ENCODE results near the gene HEXD. TPM values are rescaled to one million over a fixed set of nuclear protein-coding genes. Genes with fewer than 3 reads are reported as not detected.

The HEXD gene
- total RNA-seq, 4 donors from 2014 or later: 10.6 to 42.0 (median 12.9) TPM

- WGBS, 2 donors: 60 to 61% methylated on average over 10 of the region's 34 CpGs
- intact Hi-C loops (cut with DNase I): no loop called here
- Histone ChIP-seq H3K4me3 (no peak overlapping the region), H3K4me1 (peaks cover 10 to 40% (median 26%) of the 10 kb centered on the region in 3 donors), H3K27ac (no peak overlapping the region), H3K27me3 (peaks cover 0 to 53% (median 5%) of the 10 kb centered on the region in 4 donors), H3K9me3 (no peaks in the 10 kb centered on the region), H3K36me3 (peaks cover 0 to 25% (median 0%) of the 10 kb centered on the region in 3 donors)
- DNase-seq: no peak
- TF ChIP-seq CTCF (IDR thresholded peaks at IDR 0.05): no peak
Measured at GRCh38 chr17:82388223-82388921, 29.8 kb upstream of the HEXD start.

GRCh38 chr17:82388922-82389283 lies 29.2 kb upstream of the HEXD start:
- intact Hi-C loops (cut with DNase I): no loop called here
- no peak for TF ChIP-seq POLR2A (IDR thresholded peaks at IDR 0.05)
- no peak for TF ChIP-seq CTCF (IDR thresholded peaks at IDR 0.05)
- WGBS, 2 donors: 79 to 80% methylated on average over 5 to 21 of the region's 21 CpGs
- H3K4me3 ChIP-seq: no peak overlapping the region
- H3K27me3 ChIP-seq: peaks cover 0 to 48% (median 2%) of the 10 kb centered on the region in 4 donors
- peaks cover 0 to 30% (median 0%) of the 10 kb centered on the region in 3 donors for H3K36me3 ChIP-seq
- no peaks in the 10 kb centered on the region for H3K9me3 ChIP-seq
- no peak for DNase-seq
- no peak overlapping the region for H3K27ac ChIP-seq
- peaks cover 10 to 35% (median 26%) of the 10 kb centered on the region in 3 donors for H3K4me1 ChIP-seq

GRCh38 chr17:82389379-82389778 lies 28.8 kb upstream of the HEXD start:
- intact Hi-C loops (cut with DNase I): no loop called here
- Histone ChIP-seq H3K27ac (no peak overlapping the region), H3K4me3 (no peak overlapping the region), H3K36me3 (peaks cover 0 to 35% (median 0%) of the 10 kb centered on the region in 3 donors), H3K9me3 (no peaks in the 10 kb centered on the region), H3K27me3 (peaks cover 0 to 43% (median 2%) of the 10 kb centered on the region in 4 donors), H3K4me1 (peaks cover 10 to 30% (median 24%) of the 10 kb centered on the region in 3 donors)
- WGBS, 2 donors: 64 to 70% methylated on average over 10 of the region's 10 CpGs
- DNase-seq: no peak
- TF ChIP-seq CTCF (IDR thresholded peaks at IDR 0.05): no peak
- no peak for TF ChIP-seq POLR2A (IDR thresholded peaks at IDR 0.05)

GRCh38 chr17:82390015-82390859 lies 27.9 kb upstream of the HEXD start:
- DNase-seq: no peak
- intact Hi-C loops (cut with DNase I): no loop called here
- Histone ChIP-seq H3K36me3 (peaks cover 0 to 43% (median 0%) of the 10 kb centered on the region in 3 donors), H3K27ac (no peak overlapping the region), H3K4me1 (peaks cover 10 to 22% (median 15%) of the 10 kb centered on the region in 3 donors), H3K9me3 (no peaks in the 10 kb centered on the region), H3K27me3 (peaks cover 0 to 34% (median 2%) of the 10 kb centered on the region in 4 donors), H3K4me3 (no peak overlapping the region)
- TF ChIP-seq CTCF (IDR thresholded peaks at IDR 0.05) (no peak), POLR2A (IDR thresholded peaks at IDR 0.05) (no peak)
- 87 to 90% methylated on average over 19 to 26 of the region's 34 CpGs for WGBS, 2 donors

Data from esophagus squamous epithelium (tissue), 5 donors.